HUES48 (cell line): Measurements from ENCODE around the gene NUFIP1.

ENCODE experiments used
- H3K27ac ChIP-seq: one replicate; pipeline ENCODE4 v1.7.0; 2013; ENCODE audit warnings: low read depth, low read length, inconsistent platforms
- H3K27me3 ChIP-seq: 2 replicates; pipeline ENCODE4 v1.6.1; 2013; ENCODE audit warnings: mild to moderate bottlenecking, low read length; ENCODE audit not compliant: control insufficient read depth, insufficient read depth
- H3K36me3 ChIP-seq: 2 replicates; pipeline ENCODE4 v1.6.1; 2013; ENCODE audit warnings: low read length; ENCODE audit not compliant: control insufficient read depth, insufficient read depth
- H3K4me1 ChIP-seq: 2 replicates; pipeline ENCODE4 v1.6.1; 2013; ENCODE audit warnings: mild to moderate bottlenecking, low read length; ENCODE audit not compliant: control insufficient read depth, insufficient read depth
- H3K4me3 ChIP-seq: 2 replicates; pipeline ENCODE4 v1.5.1; 2013; ENCODE audit warnings: mild to moderate bottlenecking, low read depth, low read length
- H3K9ac ChIP-seq: 2 replicates; pipeline ENCODE4 v1.6.1; 2013; ENCODE audit warnings: mild to moderate bottlenecking, low read depth, low read length, moderate library complexity
- H3K9me3 ChIP-seq: 2 replicates; pipeline ENCODE4 v1.6.1; 2013; ENCODE audit warnings: low read length; ENCODE audit not compliant: control insufficient read depth, insufficient read depth

NUFIP1 gene

GRCh38 chr13:44934724-44935123 is 54.5 kb downstream of the NUFIP1 start:
- peaks cover 11% of the 10 kb centered on the region for H3K4me1 ChIP-seq

GRCh38 chr13:44932850-44933251 is 56.4 kb downstream of the NUFIP1 start:
- H3K27me3 ChIP-seq, result no peaks in the 10 kb centered on the region
- H3K9me3 ChIP-seq, result no peaks in the 10 kb centered on the region
- peaks cover 11% of the 10 kb centered on the region for H3K4me1 ChIP-seq
- no peak overlapping the region for H3K9ac ChIP-seq
- H3K36me3 ChIP-seq, result no peaks in the 10 kb centered on the region
- H3K4me3 ChIP-seq, result no peak overlapping the region
- H3K27ac ChIP-seq, result no peak overlapping the region

More at GRCh38 chr13:44934724-44935123, 54.5 kb downstream of the NUFIP1 start:
- no peak overlapping the region for H3K27ac ChIP-seq
- no peaks in the 10 kb centered on the region for H3K9me3 ChIP-seq
- no peak overlapping the region for H3K9ac ChIP-seq
- H3K27me3 ChIP-seq, result no peaks in the 10 kb centered on the region
- no peak overlapping the region for H3K4me3 ChIP-seq
- H3K36me3 ChIP-seq, result no peaks in the 10 kb centered on the region

GRCh38 chr13:44932171-44932849 is 57.0 kb downstream of the NUFIP1 start:
- Histone ChIP-seq H3K4me1 (peaks cover 12% of the 10 kb centered on the region), H3K9ac (no peak overlapping the region), H3K27me3 (no peaks in the 10 kb centered on the region), H3K36me3 (no peaks in the 10 kb centered on the region), H3K9me3 (no peaks in the 10 kb centered on the region), H3K4me3 (no peak overlapping the region), H3K27ac (no peak overlapping the region)

GRCh38 chr13:44930963-44931623 is 58.2 kb downstream of the NUFIP1 start:
- no peaks in the 10 kb centered on the region for H3K9me3 ChIP-seq
- no peak overlapping the region for H3K9ac ChIP-seq
- H3K27ac ChIP-seq, result no peak overlapping the region
- no peaks in the 10 kb centered on the region for H3K36me3 ChIP-seq
- peaks cover 14% of the 10 kb centered on the region for H3K4me1 ChIP-seq
- no peak overlapping the region for H3K4me3 ChIP-seq
- H3K27me3 ChIP-seq, result no peaks in the 10 kb centered on the region

- peaks cover 10% of the 10 kb centered on the region for H3K4me1 ChIP-seq
- H3K27ac ChIP-seq, result no peak overlapping the region
- no peak overlapping the region for H3K9ac ChIP-seq
Observed at GRCh38 chr13:44930280-44930679, 59.0 kb downstream of the NUFIP1 start.

GRCh38 chr13:44929692-44930091 is 59.6 kb downstream of the NUFIP1 start:
- no peaks in the 10 kb centered on the region for H3K36me3 ChIP-seq
- no peak overlapping the region for H3K9ac ChIP-seq
- H3K27ac ChIP-seq, result no peak overlapping the region
- no peaks in the 10 kb centered on the region for H3K9me3 ChIP-seq
- peaks cover 10% of the 10 kb centered on the region for H3K4me1 ChIP-seq
- H3K4me3 ChIP-seq, result no peak overlapping the region
- H3K27me3 ChIP-seq, result no peaks in the 10 kb centered on the region

More at GRCh38 chr13:44930280-44930679, 59.0 kb downstream of the NUFIP1 start:
- Histone ChIP-seq H3K27me3 (no peaks in the 10 kb centered on the region), H3K4me3 (no peak overlapping the region), H3K9me3 (no peaks in the 10 kb centered on the region), H3K36me3 (no peaks in the 10 kb centered on the region)

GRCh38 chr13:44927968-44928367 is 61.3 kb downstream of the NUFIP1 start:
- no peak overlapping the region for H3K4me3 ChIP-seq
- peaks cover 10% of the 10 kb centered on the region for H3K4me1 ChIP-seq
- H3K27me3 ChIP-seq, result no peaks in the 10 kb centered on the region
- H3K9me3 ChIP-seq, result no peaks in the 10 kb centered on the region
- H3K36me3 ChIP-seq, result no peaks in the 10 kb centered on the region
- H3K27ac ChIP-seq, result no peak overlapping the region
- H3K9ac ChIP-seq, result no peak overlapping the region

- Histone ChIP-seq H3K27ac (no peak overlapping the region), H3K9me3 (no peaks in the 10 kb centered on the region), H3K4me3 (no peak overlapping the region), H3K36me3 (no peaks in the 10 kb centered on the region), H3K27me3 (no peaks in the 10 kb centered on the region), H3K9ac (no peak overlapping the region; the same call in 1 of the 2 replicates), H3K4me1 (peaks cover 8% of the 10 kb centered on the region; the same call in 1 of the 2 replicates)
Observed at GRCh38 chr13:44921931-44922758, 67.1 kb downstream of the NUFIP1 start.

GRCh38 chr13:44921246-44921877 is 67.9 kb downstream of the NUFIP1 start:
- peaks cover 9% of the 10 kb centered on the region; the same call in 1 of the 2 replicates for H3K4me1 ChIP-seq

GRCh38 chr13:44920013-44920412 is 69.3 kb downstream of the NUFIP1 start:
- no peak overlapping the region for H3K27ac ChIP-seq
- H3K9ac ChIP-seq, result no peak overlapping the region
- H3K9me3 ChIP-seq, result no peaks in the 10 kb centered on the region
- no peaks in the 10 kb centered on the region for H3K27me3 ChIP-seq
- 0 out of 2 replicates have a peak, but pooled peaks cover 9% of the 10 kb centered on the region for H3K4me1 ChIP-seq
- no peaks in the 10 kb centered on the region for H3K36me3 ChIP-seq
- H3K4me3 ChIP-seq, result no peak overlapping the region

More at GRCh38 chr13:44921246-44921877, 67.9 kb downstream of the NUFIP1 start:
- no peak overlapping the region for H3K4me3 ChIP-seq
- H3K9me3 ChIP-seq, result no peaks in the 10 kb centered on the region
- H3K9ac ChIP-seq, result no peak overlapping the region
- no peak overlapping the region for H3K27ac ChIP-seq
- H3K36me3 ChIP-seq, result no peaks in the 10 kb centered on the region
- no peaks in the 10 kb centered on the region for H3K27me3 ChIP-seq
